Osteocyte (in vitro differentiated cells): ENCODE results near the gene DOCK11. TPM values are rescaled to one million over a fixed set of nuclear protein-coding genes. Genes with fewer than 3 reads are reported as not detected.
"Not testable (repeated sequence)": the region's sequence is repeated elsewhere in the genome, so short reads cannot be mapped to it uniquely, and the experiment has no call there.

Experiments used
- DNase-seq: peaks from one replicate; pipeline ENCODE4 v3.0.0; 2021; ENCODE audit warnings: mixed read lengths; ENCODE audit not compliant: unreplicated experiment; ENCODE audit errors: extremely low spot score
- H3K27ac Mint-ChIP-seq: one replicate; pipeline ENCODE4 v1.8.0; 2021; ENCODE audit warnings: mild to moderate bottlenecking, mixed read lengths; ENCODE audit not compliant: unreplicated experiment
- H3K27me3 Mint-ChIP-seq: one replicate; pipeline ENCODE4 v1.8.0; 2021; ENCODE audit warnings: mixed read lengths; ENCODE audit not compliant: unreplicated experiment
- H3K36me3 Mint-ChIP-seq: one replicate; pipeline ENCODE4 v1.8.0; 2021; ENCODE audit warnings: mixed read lengths; ENCODE audit not compliant: unreplicated experiment
- H3K4me1 Mint-ChIP-seq: one replicate; pipeline ENCODE4 v1.8.0; 2021; ENCODE audit warnings: mixed read lengths; ENCODE audit not compliant: unreplicated experiment
- H3K4me3 Mint-ChIP-seq: one replicate; pipeline ENCODE4 v1.8.0; 2021; ENCODE audit warnings: mild to moderate bottlenecking, moderate library complexity, mixed read lengths; ENCODE audit not compliant: unreplicated experiment
- H3K9me3 Mint-ChIP-seq: one replicate; pipeline ENCODE4 v1.8.0; 2021; ENCODE audit warnings: mixed read lengths; ENCODE audit not compliant: unreplicated experiment
- CTCF ChIP-seq: fragments of 200-600 bp; sonication (generic); IDR thresholded peaks from 2 replicates; pipeline ENCODE4 v1.5.0; 2021; ENCODE audit warnings: antibody characterized with exemption, mild to moderate bottlenecking, moderate library complexity
- total RNA-seq: library from RNA; stranded (reverse); gene quantifications from 2 replicates; pipeline ENCODE4 v1.2.1, GENCODE V29; 2021

Gene DOCK11
- total RNA-seq, 1 donor from 2014 or later: 24.8 TPM

DNA sequence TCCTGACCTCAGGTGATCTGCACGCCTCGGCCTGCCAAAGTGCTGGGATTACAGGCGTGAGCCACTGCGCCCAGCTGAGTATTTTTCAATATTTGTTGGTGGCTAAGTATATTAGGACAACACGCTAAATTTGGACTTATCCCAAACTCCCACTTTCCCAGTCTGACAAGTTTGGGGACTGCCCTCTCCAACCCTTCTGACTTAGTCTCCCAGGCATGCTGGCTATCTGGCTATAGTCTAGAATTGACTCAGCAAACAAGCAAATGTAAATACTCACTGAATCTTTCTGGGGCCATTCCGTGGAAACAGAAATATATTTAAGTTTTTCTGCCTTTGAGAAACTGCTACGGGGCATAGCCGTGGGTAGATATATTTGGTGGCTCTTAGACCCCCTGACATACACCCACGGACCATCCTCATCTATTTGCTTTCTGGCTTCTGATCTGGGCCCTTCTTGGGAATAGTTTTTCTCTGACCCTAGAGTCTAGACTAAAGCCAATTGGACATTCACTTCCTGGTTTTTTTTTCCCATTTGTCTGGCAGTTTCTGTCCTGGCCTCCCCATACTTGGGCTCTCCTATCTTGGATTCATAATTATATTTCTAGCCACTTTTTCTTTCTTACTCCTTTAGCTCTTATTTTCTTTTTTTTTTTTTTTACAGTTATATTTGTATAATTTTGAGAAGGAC lies 11.3 kb upstream of the DOCK11 start:
- no peaks in the 10 kb centered on the region for H3K36me3 Mint-ChIP-seq
- H3K9me3 Mint-ChIP-seq: no peaks in the 10 kb centered on the region
- no peak for DNase-seq
- no peak overlapping the region for H3K4me3 Mint-ChIP-seq
- no peak overlapping the region for H3K27ac Mint-ChIP-seq
- no peaks in the 10 kb centered on the region for H3K4me1 Mint-ChIP-seq
- TF ChIP-seq CTCF: no peak
- no peaks in the 10 kb centered on the region for H3K27me3 Mint-ChIP-seq

DNA sequence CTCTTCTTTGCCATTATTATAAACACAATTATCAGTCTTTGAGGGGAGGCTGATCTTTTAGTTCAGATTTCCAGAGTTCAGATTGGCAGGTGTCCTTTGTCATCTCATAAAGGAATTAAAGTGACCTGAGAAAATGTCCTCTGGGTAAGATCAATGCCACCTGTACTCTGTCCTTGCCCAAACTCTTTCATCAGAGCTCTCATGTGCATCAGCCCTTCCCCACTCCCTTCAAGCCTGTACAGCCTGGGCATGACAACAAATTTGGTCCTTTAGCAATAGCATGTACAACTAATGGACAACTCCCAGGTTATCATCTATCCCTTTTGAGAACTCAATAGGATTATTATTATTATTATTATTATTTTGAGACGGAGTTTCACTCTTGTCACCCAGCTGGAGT lies 8.9 kb upstream of the DOCK11 start:
- not testable (repeated sequence) for H3K27ac Mint-ChIP-seq, H3K36me3 Mint-ChIP-seq, DNase-seq, H3K9me3 Mint-ChIP-seq, H3K4me3 Mint-ChIP-seq, H3K4me1 Mint-ChIP-seq, H3K27me3 Mint-ChIP-seq

DNA sequence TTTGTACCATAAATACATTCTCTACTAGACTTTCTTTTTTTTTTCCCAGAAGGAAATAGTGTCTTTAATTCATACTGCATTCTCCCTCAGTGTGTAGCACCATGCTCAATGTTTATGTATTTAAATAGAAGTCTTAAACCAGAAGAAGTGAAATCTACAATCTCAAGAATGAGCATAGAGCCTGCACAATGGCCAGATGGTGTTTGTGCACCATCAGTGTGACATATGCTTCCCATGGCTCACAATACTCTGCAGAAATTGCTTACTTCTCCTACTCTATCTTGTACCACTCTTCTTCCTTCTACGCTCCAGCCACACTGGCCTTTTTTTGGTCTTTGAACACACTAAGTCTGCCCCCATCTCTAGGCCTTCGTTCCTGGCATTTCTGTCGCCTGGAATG lies 2.6 kb upstream of the DOCK11 start:
- Mint-ChIP-seq H3K4me1 (peaks cover 14% of the 10 kb centered on the region), H3K27me3 (no peaks in the 10 kb centered on the region), H3K9me3 (no peaks in the 10 kb centered on the region), H3K27ac (no peak overlapping the region), H3K36me3 (no peaks in the 10 kb centered on the region), H3K4me3 (no peak overlapping the region)
- DNase-seq: no peak
- no peak for TF ChIP-seq CTCF

DNA sequence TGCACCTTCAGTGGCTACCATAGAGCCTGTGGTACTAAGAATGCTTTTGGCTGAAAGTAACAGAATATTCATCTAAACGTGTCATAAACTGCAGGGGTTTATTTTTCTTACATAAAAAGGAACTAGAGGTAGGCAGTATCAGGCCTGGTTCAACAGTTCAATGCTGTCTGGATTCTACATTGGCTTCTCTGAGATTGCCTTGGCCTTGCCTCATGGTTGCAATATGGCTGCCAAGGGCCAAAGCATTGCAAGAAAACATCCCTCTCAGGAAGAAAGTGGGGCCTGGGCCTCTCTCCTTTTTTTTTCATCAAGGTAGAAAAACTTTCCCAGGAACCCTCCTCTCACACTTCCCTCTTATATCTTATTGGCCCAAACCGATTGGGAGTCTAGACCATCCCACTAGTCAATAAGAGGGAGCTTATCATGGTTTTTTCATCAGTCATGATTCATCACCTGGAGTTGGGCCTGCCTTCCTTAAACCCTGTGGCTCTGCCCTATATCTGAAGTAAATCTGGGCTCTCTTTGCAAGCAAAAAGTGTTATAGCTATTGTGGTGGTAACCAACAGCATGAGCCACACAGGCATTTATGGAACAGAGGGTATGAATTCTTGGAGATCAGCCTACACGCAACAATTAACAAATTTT lies 1.8 kb upstream of the DOCK11 start:
- Mint-ChIP-seq H3K27me3 (no peaks in the 10 kb centered on the region), H3K36me3 (no peaks in the 10 kb centered on the region), H3K4me3 (no peak overlapping the region), H3K4me1 (peaks cover 17% of the 10 kb centered on the region), H3K9me3 (no peaks in the 10 kb centered on the region), H3K27ac (no peak overlapping the region)
- no peak for TF ChIP-seq CTCF
- DNase-seq: no peak

DNA sequence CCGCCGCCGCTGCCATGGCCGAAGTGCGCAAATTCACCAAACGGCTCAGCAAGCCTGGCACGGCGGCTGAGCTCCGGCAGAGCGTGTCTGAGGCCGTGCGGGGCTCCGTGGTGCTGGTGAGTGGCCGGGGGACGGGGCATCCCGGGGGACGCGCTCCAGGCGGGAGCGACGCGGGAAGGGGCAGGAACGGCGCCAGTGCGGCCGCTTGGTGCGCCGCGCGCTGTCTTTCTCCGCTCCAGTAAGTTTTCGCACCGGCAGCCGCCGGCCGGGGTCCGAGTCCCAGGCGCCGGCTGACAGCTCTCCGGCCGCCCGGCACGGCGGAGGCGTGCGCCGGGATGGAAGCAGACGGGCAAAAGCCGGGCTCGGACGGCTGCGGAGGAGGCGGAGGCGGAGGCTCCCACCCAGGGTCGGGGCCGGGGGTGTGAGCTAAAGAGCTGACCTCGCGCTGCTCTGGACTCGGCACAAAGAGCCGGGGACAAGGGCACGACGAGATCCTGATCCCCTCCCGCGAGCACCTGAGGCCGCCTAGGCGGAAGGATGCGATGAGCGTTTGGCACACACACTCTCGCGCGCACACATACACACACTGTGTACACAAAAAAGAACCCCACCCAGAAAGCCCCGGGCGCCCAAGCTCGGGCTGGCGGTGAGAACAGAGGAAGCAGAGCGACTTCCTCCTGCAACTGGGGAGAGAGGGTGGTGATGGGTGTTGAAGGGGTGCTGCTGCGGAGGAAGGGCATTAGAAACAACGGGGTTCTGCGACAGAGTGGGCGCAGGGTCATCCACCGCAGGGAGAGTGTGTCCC lies 545 bp downstream of the DOCK11 start:
- DNase-seq: no peak
- H3K36me3 Mint-ChIP-seq: no peaks in the 10 kb centered on the region
- TF ChIP-seq CTCF: no peak
- H3K4me3 Mint-ChIP-seq: peak overlapping the region; percentile 84
- H3K4me1 Mint-ChIP-seq: peaks cover 18% of the 10 kb centered on the region
- peak overlapping the region; percentile 72 for H3K27ac Mint-ChIP-seq
- no peaks in the 10 kb centered on the region for H3K9me3 Mint-ChIP-seq
- H3K27me3 Mint-ChIP-seq: no peaks in the 10 kb centered on the region
